ENCODE data around the gene MST1. TPM values are rescaled to one million over a fixed set of nuclear protein-coding genes. Genes with fewer than 3 reads are reported as not detected.

MST1 gene
- polyA plus RNA-seq, 4 donors = 33.6 to 347 (median 113) TPM

GRCh38 chr3:49659756-49660155 is 29.5 kb downstream of the MST1 start:
- no peak for DNase-seq (ENCODE audit: low read depth in 4 of 4, low spot score in 3 of 4)

- DNase-seq (ENCODE audit: low read depth in 4 of 4, low spot score in 3 of 4) = no peak
Observed at GRCh38 chr3:49658711-49659110, 30.6 kb downstream of the MST1 start.

GRCh38 chr3:49657208-49657915 is 31.9 kb downstream of the MST1 start:
- DNase-seq (ENCODE audit: low read depth in 4 of 4, low spot score in 3 of 4) = no peak

GRCh38 chr3:49656541-49657112 is 32.6 kb downstream of the MST1 start:
- DNase-seq (ENCODE audit: low read depth in 4 of 4, low spot score in 3 of 4) = no peak

GRCh38 chr3:49655731-49656285 is 33.5 kb downstream of the MST1 start:
- DNase-seq (ENCODE audit: low read depth in 4 of 4, low spot score in 3 of 4) = no peak

- DNase-seq (ENCODE audit: low read depth in 4 of 4, low spot score in 3 of 4) = no peak
Observed at GRCh38 chr3:49654955-49655556, 34.2 kb downstream of the MST1 start.

- no peak for DNase-seq (ENCODE audit: low read depth in 4 of 4, low spot score in 3 of 4)
Observed at GRCh38 chr3:49654176-49654825, 35.0 kb downstream of the MST1 start.

- no peak for DNase-seq (ENCODE audit: low read depth in 4 of 4, low spot score in 3 of 4)
Observed at GRCh38 chr3:49653621-49654020, 35.7 kb downstream of the MST1 start.

- no peak for DNase-seq (ENCODE audit: low read depth in 4 of 4, low spot score in 3 of 4)
Observed at GRCh38 chr3:49652903-49653415, 36.3 kb downstream of the MST1 start.

GRCh38 chr3:49652218-49652902 is 36.9 kb downstream of the MST1 start:
- DNase-seq (ENCODE audit: low read depth in 4 of 4, low spot score in 3 of 4) = no peak

- no peak for DNase-seq (ENCODE audit: low read depth in 4 of 4, low spot score in 3 of 4)
Observed at GRCh38 chr3:49650637-49651036, 38.6 kb downstream of the MST1 start.

GRCh38 chr3:49650177-49650576 is 39.1 kb downstream of the MST1 start:
- no peak for DNase-seq (ENCODE audit: low read depth in 4 of 4, low spot score in 3 of 4)

- DNase-seq (ENCODE audit: low read depth in 4 of 4, low spot score in 3 of 4) = no peak
Observed at GRCh38 chr3:49649576-49649975, 39.7 kb downstream of the MST1 start.

- DNase-seq (ENCODE audit: low read depth in 4 of 4, low spot score in 3 of 4) = no peak
Observed at GRCh38 chr3:49648354-49649019, 40.8 kb downstream of the MST1 start.

- DNase-seq (ENCODE audit: low read depth in 4 of 4, low spot score in 3 of 4) = no peak
Observed at GRCh38 chr3:49647741-49648140, 41.5 kb downstream of the MST1 start.

- no peak for DNase-seq (ENCODE audit: low read depth in 4 of 4, low spot score in 3 of 4)
Observed at GRCh38 chr3:49646236-49646635, 43.0 kb downstream of the MST1 start.

GRCh38 chr3:49644684-49645083 is 44.6 kb downstream of the MST1 start:
- DNase-seq (ENCODE audit: low read depth in 4 of 4, low spot score in 3 of 4) = no peak

GRCh38 chr3:49642708-49643145 is 46.5 kb downstream of the MST1 start:
- DNase-seq (ENCODE audit: low read depth in 4 of 4, low spot score in 3 of 4) = no peak

GRCh38 chr3:49641921-49642707 is 47.2 kb downstream of the MST1 start:
- DNase-seq (ENCODE audit: low read depth in 4 of 4, low spot score in 3 of 4) = no peak
